CD4-positive, alpha-beta T cell treated with Interferon gamma for 1 hour (primary cell): ENCODE results near the gene SKIDA1.

ENCODE experiments used
- DNase-seq: peaks from one replicate; pipeline ENCODE4 v3.0.0-alpha.2; 2020

SKIDA1 gene

GRCh38 chr10:21528236-21529031 lies 3.0 kb upstream of the SKIDA1 start:
- DNase-seq = no peak

GRCh38 chr10:21527598-21528235 lies 2.2 kb upstream of the SKIDA1 start:
- DNase-seq = no peak

- DNase-seq = peak; percentile 18
Measured at GRCh38 chr10:21526860-21527597, 1.5 kb upstream of the SKIDA1 start.

- DNase-seq = peak; percentile 49
Measured at GRCh38 chr10:21526188-21526859, 842 bp upstream of the SKIDA1 start.

GRCh38 chr10:21524526-21525366 lies 736 bp downstream of the SKIDA1 start:
- no peak for DNase-seq

- no peak for DNase-seq
Measured at GRCh38 chr10:21524131-21524525, 1.4 kb downstream of the SKIDA1 start.

- no peak for DNase-seq
Measured at GRCh38 chr10:21523557-21524008, 1.9 kb downstream of the SKIDA1 start.

- DNase-seq = no peak
Measured at GRCh38 chr10:21522631-21523406, 2.7 kb downstream of the SKIDA1 start.

- no peak for DNase-seq
Measured at GRCh38 chr10:21521751-21522533, 3.5 kb downstream of the SKIDA1 start.

GRCh38 chr10:21520949-21521348 lies 4.5 kb downstream of the SKIDA1 start:
- no peak for DNase-seq

GRCh38 chr10:21520509-21520908 lies 5.0 kb downstream of the SKIDA1 start:
- no peak for DNase-seq

- DNase-seq = no peak
Measured at GRCh38 chr10:21519941-21520436, 5.5 kb downstream of the SKIDA1 start.

GRCh38 chr10:21519397-21519933 lies 6.0 kb downstream of the SKIDA1 start:
- DNase-seq = no peak

- DNase-seq = no peak
Measured at GRCh38 chr10:21518641-21519396, 6.7 kb downstream of the SKIDA1 start.

- DNase-seq = no peak
Measured at GRCh38 chr10:21518149-21518640, 7.3 kb downstream of the SKIDA1 start.

GRCh38 chr10:21517134-21518031 lies 8.1 kb downstream of the SKIDA1 start:
- DNase-seq = no peak

- DNase-seq = peak; percentile 36
Measured at GRCh38 chr10:21516242-21517131, 9.0 kb downstream of the SKIDA1 start.
